ENCODE data around the gene TMEM217.
"Not testable (repeated sequence)": the region's sequence is repeated elsewhere in the genome, so short reads cannot be mapped to it uniquely, and the experiment has no call there.

The TMEM217 gene

DNA sequence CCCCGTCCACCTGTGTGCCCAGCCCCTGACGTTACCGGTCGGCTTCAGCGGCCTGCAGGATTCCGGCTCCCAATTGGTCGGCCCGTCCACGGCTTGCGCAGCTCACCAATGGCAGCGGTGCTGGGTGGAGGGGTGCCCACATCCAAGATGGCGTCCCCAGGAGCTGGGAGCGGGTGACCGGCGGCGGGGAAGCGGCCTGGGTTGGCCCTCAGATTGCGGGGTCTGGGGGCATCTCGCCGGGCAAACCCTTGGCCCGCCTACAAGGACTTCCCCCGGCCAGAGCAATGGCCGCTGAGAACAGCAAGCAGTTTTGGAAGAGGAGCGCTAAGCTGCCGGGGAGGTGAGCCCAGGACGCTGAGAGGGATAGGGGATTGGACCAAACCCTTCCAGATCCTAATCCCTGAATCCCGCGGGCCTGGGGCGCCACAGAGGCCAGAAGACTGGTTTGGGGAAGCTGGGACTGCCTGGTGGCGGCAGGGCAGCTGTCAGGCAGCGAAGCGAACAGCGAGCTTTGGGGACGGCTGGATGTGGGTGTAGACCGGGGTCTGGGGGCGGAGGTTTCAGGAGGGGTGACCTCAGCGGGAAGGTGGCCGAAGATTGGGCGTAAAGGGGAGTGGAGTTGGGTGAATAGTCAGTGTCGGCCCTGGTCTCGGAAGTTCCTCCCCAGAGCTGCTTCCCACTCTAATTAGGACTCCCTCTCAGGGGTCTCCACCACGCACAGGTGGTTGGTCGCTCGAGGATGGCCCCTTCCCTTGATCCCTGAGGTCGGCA, at the start of gene TMEM217, which contains the start of gene TBC1D22B:
TMEM217 (minus strand) TSS at position 511 of the 771 bp plus-strand sequence. CDS start 39,114 bp downstream, outside the sequence.
TBC1D22B (plus strand) TSS at position 139 of the 771 bp plus-strand sequence; CDS start at position 285, 146 bp downstream.
- peak; percentile 99 for DNase-seq (ENCODE audit: low spot score)

DNA sequence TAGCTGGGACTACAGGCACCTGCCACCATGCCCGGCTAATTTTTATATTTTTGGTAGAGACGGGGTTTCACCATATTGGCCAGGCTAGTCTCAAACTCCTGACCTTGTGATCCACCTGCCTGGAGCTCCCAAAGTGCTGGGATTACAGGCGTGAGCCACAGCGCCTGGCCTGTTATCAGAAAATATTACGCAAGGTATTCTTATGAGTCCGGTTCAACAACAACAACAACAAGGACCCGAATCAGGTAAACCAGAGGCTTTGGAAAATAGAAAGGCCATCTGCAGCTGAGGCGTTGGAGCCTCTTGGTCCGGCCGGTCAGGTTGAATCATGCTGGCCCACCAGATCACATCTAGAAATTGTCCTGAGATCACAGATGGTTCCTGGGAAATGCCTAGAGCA, 49.5 kb upstream of the TMEM217 start:
- DNase-seq (ENCODE audit: low spot score): not testable (repeated sequence)

DNA sequence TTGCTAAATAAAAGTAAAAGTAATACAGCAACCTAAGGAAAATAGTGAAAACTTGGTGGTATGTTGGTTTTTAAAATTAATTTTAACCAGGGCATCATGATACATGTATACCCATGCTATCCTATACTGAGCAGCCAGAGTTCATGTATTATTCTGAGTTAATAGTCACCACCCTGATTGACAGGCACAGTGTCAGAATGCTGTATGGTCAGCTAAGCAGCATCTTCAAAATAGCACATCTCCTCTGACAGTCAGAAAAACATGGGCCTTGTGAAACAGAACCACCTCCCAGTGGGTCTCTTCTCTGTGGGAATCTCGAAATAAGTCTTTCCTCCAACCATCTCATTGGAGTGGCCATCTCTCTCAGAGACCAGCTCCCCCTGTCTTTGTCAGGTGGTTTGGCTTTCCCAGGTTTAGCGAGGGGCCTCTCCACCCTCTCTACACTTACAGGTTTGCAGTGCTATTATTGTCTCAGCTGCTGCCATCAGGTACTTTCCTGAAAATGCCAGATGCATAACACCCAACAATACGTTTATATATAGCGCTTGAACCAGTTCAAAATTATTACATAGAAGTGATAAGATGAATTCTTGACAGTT, 48.8 kb upstream of the TMEM217 start:
- DNase-seq (ENCODE audit: low spot score): no peak

DNA sequence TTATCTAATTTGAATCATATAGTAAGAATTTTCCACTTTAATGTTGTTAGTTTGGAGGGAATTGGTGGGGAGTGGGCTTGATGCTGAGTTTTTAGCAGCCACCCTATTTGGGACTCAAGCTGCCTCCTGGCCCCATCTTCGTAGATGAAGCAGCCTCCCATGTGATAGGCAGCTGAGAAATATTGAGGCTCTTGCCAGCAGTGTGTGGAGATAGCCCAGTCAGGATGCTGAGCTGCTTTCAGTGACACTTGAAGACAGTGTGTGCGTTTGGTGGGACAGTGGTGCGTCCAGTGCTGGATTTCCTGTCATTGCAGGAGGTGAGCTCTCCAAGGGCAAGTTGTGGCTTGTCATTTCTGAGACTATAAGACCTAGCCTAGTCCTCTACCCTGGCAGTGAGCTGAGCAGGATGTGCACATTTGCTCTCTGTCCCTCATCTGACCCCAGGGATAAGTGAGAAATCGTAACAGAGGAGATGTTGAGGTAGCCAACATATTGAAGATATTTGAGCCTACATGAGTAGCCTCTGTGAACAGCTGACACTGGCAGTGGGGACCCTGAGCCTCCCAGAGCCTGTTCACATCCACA, 48.0 kb upstream of the TMEM217 start:
- no peak for DNase-seq (ENCODE audit: low spot score)

DNA sequence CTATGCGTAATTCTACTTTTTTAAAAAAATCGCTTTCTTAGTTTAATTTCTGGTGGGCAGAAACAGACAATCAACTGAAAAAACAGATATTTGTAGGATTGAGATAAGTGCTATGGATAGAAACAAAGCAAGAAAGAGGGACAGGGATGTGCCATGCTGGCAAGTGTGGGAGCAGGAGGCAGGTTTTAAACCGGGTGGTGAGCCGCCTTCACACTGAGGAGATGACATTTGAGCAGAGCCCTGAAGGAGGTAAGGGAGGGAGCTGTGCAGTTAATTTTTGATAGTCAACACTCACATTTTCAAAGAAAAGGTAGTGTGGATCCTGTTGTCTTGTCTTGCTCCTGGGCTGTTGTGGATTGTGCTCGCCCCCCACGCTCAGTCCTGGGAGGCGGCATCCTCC, 46.8 kb upstream of the TMEM217 start:
- DNase-seq (ENCODE audit: low spot score): no peak

DNA sequence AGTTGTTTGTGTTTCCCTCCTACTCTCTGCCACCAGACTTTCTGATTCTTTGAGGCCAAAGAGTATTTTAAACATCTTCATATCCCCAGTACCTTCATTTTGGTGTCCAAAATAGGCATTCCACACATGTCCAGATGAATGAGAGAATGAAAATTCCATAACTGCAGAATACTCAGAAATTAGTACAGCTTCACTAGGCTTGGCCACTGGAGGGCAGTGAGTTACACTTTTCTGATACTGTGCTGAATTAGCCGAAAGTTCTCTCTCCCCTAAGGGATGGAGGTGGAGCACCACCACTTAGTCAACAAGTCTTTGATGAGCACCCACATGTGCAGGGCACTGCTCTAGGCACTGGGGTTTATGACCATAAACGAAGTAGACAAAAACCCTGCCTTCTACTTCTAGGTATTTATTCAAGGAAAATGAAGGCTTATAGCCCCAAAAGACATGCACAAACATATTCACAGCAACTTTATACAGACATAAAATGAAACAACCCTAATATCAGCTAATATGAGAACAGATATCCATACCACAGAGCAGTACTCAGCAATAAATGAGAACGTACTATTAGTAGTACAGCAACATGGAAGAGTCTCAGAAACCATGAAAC, 46.1 kb upstream of the TMEM217 start:
- peak; percentile 61 for DNase-seq (ENCODE audit: low spot score)

DNA sequence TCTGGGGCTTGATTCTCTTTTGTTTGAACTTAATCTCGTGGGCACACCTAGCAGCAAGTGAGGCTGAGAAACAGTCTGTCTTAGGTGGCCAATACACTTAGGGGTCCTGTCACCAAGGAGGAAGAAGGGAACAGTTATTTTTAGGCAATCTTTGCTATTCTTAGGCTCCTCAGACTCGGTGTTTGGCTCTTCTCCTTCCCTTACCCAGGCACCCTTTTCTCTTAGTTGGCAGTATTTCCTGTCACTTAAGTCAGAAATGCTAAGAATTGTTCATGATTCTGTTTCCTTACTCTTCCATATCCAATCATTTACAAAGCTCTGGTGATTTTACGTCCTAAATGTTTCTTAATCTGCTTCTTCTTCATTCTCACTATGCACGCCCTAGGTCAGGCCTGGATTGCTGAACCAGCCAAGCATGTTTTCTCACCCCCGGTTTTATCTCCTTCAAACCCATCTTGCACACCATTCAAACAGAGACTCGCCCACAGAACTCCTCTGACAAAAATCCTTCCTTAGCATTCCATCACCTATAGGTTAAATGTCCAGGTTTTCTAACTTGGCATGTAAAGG, 45.2 kb upstream of the TMEM217 start:
- no peak for DNase-seq (ENCODE audit: low spot score)

GRCh38 chr6:37302086-37302686, 44.2 kb upstream of the TMEM217 start:
- no peak for DNase-seq (ENCODE audit: low spot score)

GRCh38 chr6:37299990-37300389, 42.0 kb upstream of the TMEM217 start:
- DNase-seq (ENCODE audit: low spot score): no peak

DNA sequence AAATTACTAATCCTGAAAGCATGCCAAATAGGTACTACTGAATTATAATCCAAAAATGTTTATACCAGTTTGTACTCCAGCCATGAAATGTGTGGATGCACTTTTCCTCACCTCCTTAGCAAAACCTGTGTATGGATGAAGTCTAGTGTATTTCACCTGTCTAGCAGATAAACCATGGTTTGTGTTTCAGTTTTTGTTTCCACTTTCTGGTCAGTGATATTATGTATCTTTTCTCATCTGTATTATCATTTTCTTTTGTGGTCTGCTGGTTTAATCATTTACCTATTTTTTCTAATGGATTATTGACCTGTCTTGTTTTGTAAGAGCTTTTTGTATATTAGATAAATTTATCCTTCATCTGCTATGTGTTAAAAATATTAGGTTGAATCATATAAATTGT, 41.0 kb upstream of the TMEM217 start:
- no peak for DNase-seq (ENCODE audit: low spot score)

GRCh38 chr6:37297637-37298036, 39.7 kb upstream of the TMEM217 start:
- not testable (repeated sequence) for DNase-seq (ENCODE audit: low spot score)

- DNase-seq (ENCODE audit: low spot score): no peak
Observed at GRCh38 chr6:37293426-37293825, 35.5 kb upstream of the TMEM217 start.

DNA sequence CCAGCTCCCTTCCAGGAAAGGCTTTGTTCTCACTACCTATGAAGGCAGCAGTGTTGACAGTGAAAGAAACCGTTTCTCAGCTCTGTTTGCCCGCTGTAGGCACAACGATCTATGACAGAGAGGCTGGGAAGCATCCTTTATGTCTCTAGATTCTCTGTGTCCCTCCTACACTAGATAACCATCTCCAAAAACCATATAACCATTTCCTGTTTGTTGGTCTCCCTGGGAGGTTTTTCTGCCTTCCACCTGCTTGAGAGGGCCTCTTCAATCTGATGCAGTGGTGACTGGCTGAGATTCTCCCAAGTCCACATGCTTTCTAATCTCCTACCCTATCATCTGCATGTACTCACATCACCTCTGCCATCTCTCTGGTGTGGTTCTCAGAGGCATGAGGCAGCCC, 32.0 kb upstream of the TMEM217 start:
- no peak for DNase-seq (ENCODE audit: low spot score)

- no peak for DNase-seq (ENCODE audit: low spot score)
Observed at GRCh38 chr6:37288247-37288646, 30.3 kb upstream of the TMEM217 start.

DNA sequence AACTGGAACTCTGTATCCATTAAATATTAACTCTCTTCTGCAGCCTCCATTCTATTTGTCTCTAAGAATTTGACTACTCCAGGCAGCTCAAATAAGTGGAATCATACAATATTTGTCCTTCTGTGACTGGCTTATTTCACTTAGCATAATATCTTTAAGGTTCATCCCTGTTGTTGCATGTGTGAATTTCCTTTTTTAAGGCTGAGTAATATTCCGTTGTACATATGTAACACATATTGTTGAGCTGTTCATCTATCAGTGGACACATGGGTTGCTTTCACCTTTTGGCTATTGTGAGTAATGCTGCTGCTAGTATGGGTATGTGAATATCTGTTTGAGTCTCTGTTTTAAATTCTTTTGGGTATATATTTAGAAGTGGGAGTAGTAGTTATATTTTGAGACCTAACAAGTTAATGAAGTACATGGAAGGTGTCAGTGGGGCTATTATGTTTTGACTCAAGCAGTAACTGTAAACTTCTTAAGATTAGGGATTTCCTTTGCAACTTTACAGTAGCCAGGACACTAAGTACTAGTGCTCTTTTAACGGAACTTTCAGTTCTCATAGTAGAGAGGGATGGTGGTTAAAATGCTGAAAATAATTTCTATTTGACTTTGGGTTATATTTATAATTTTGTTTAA, 29.7 kb upstream of the TMEM217 start:
- DNase-seq (ENCODE audit: low spot score): no peak

GRCh38 chr6:37285861-37286311, 27.9 kb upstream of the TMEM217 start:
- DNase-seq (ENCODE audit: low spot score): no peak

DNA sequence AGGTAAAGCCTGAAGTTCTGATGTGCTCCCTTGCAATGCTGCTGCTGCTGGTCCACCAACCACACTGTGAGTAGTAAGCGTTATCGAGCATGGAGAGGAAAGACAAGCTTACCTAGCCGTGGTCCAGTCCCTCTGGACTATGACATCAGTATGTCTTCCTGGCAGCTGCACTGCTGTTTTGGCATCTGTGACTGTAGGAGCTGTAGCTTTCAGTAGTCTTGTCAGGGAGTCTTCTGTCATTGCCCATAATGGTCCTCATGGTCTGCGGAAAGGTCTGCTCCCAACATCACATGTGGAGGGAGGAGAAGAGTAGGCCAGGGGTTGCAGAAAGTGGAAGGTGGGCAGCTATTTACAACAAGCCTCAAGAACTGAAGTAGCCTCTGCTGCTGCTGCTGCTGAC, 26.8 kb upstream of the TMEM217 start:
- no peak for DNase-seq (ENCODE audit: low spot score)

DNA sequence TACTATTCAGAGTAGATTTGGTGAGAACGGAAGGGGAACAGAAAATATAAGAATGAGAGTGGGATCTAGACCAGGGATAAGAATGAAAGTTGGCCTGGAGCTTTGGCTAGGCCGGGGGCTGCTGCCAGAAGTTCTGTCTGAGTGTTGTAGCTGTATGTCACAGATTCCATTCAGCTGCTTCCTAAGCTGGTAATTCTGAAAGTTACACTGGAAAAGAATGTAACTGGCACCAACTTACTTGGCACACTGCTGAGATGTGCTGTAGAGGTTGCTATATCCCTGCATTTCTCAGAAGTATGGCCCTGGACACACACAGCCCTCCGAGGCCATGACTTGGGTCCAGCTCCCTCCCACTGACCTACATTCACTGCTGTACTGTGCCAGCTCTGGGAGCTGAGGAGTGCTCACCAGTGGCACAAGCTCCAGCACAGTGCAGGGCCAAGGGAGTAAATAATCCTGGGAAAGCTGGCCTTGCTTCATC, 25.8 kb upstream of the TMEM217 start:
- DNase-seq (ENCODE audit: low spot score): peak; percentile 80

- peak; percentile 52 for DNase-seq (ENCODE audit: low spot score)
Observed at GRCh38 chr6:37283268-37283667, 25.3 kb upstream of the TMEM217 start.

DNA sequence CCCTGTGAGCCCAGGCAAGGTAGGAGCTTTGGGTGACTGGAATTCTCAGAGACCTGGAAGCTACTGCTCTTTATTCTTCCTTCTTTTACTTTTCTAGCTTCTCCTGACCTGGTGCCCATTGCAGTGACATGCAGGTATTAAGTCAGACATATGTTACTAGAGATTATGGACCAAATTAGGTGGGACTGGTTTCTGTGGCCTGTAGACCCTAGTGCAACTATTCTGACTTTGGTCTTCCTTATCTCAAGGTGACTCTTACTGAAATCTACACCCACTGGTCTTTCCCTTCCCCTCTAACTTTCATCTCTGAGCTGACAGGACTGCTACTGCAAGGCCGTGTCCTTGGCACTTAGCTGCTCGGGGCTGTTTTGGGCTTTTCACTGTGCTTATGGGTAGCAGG, 24.4 kb upstream of the TMEM217 start:
- no peak for DNase-seq (ENCODE audit: low spot score)
